Colonic mucosa (tissue), 4 donors: ENCODE measurements around the gene LRRTM4. TPM values are rescaled to one million over a fixed set of nuclear protein-coding genes. Genes with fewer than 3 reads are reported as not detected.
A peak's percentile ranks its signal among the peaks of the same experiment; 100 is the strongest.

ENCODE experiments used
- DNase-seq: peaks from one replicate; pipeline ENCODE4 v3.0.0-alpha.2; 2020
- H3K27ac ChIP-seq: fragments of 200-600 bp; one replicate; pipeline ENCODE4 v1.8.0; 2021
- H3K27me3 ChIP-seq: fragments of 200-600 bp; one replicate; pipeline ENCODE4 v1.8.0; 2021
- H3K36me3 ChIP-seq: fragments of 200-600 bp; one replicate; pipeline ENCODE4 v1.8.0; 2021
- H3K4me1 ChIP-seq: fragments of 200-600 bp; one replicate; pipeline ENCODE4 v1.8.0; 2021; ENCODE audit warnings: mild to moderate bottlenecking
- H3K4me3 ChIP-seq: fragments of 200-600 bp; one replicate; pipeline ENCODE4 v1.8.0; 2021
- H3K9ac ChIP-seq, 2 donors: one replicate each; pipeline ENCODE4 v1.7.0; 2013; ENCODE audit warnings: control low read depth in 2 of 2, low read depth in 2 of 2, low read length in 2 of 2
- H3K9me3 ChIP-seq: fragments of 200-600 bp; one replicate; pipeline ENCODE4 v1.8.0; 2021
- intact Hi-C: fragments of 100-400 bp; cut with DNase I; formaldehyde crosslinking; loops from one replicate; pipeline ENCODE4 v1.14.1; 2022
- total RNA-seq, 2 donors: library from RNA; stranded (reverse); fragmentation: NEBNext Ultra II Directional in 1 of 2; extraction: Animal tissue kit (Norgen Biotek cat#: 25700) in 1 of 2; gene quantifications; one replicate each; pipeline ENCODE4 v1.2.1, GENCODE V29; 2021
- TF ChIP-seq, protein P1 (sequence below): fragments of 200-600 bp; IDR thresholded peaks from one replicate; pipeline ENCODE4 v1.8.0; 2022; ENCODE audit warnings: antibody characterized with exemption, mild to moderate bottlenecking
- donor health status: healthy.
- donor health status: DM: no; HTN: no; CAD: no.
- donor health status: DM: no; HTN: no; CAD: no.

LRRTM4 gene
- total RNA-seq, 2 donors from 2014 or later, result 0.32 TPM; not detected in 1

- Histone ChIP-seq H3K9ac (no peak overlapping the region), H3K9me3 (no peaks in the 10 kb centered on the region), H3K4me3 (no peak overlapping the region), H3K27ac (no peak overlapping the region), H3K4me1 (no peaks in the 10 kb centered on the region), H3K36me3 (no peaks in the 10 kb centered on the region), H3K27me3 (no peaks in the 10 kb centered on the region)
- TF ChIP-seq, protein P1, sequence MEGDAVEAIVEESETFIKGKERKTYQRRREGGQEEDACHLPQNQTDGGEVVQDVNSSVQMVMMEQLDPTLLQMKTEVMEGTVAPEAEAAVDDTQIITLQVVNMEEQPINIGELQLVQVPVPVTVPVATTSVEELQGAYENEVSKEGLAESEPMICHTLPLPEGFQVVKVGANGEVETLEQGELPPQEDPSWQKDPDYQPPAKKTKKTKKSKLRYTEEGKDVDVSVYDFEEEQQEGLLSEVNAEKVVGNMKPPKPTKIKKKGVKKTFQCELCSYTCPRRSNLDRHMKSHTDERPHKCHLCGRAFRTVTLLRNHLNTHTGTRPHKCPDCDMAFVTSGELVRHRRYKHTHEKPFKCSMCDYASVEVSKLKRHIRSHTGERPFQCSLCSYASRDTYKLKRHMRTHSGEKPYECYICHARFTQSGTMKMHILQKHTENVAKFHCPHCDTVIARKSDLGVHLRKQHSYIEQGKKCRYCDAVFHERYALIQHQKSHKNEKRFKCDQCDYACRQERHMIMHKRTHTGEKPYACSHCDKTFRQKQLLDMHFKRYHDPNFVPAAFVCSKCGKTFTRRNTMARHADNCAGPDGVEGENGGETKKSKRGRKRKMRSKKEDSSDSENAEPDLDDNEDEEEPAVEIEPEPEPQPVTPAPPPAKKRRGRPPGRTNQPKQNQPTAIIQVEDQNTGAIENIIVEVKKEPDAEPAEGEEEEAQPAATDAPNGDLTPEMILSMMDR, result no peak
- intact Hi-C loops, result no loop called here
- no peak for DNase-seq
These were observed 548.6 kb downstream of the LRRTM4 start for GRCh38 chr2:76973610-76974009.

DNA sequence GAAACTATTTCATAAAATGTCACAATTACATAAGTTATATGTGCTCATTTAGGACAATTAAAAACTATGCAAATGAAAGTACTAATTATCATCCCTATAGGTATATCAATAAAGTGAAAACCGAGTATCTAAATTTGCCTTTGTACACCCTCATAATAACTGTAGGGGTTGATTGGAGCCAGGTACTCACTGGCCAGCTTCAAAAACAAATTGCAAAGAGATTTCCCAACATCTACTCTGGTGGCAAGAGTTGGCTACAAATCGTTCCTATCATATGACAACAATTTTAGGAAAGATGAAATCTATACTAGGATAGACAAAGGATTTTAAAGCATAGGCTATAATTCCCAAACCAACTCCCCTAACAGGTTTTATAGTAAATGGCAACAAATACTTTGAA lies 556.4 kb downstream of the LRRTM4 start:
- TF ChIP-seq, protein P1, result no peak

GRCh38 chr2:76958749-76959148 lies 563.4 kb downstream of the LRRTM4 start:
- H3K36me3 ChIP-seq, result no peaks in the 10 kb centered on the region
- DNase-seq, result no peak
- H3K27ac ChIP-seq, result no peak overlapping the region
- TF ChIP-seq, protein P1, result no peak
- no peaks in the 10 kb centered on the region for H3K4me1 ChIP-seq
- H3K27me3 ChIP-seq, result no peaks in the 10 kb centered on the region
- intact Hi-C loops, result no loop called here
- H3K9me3 ChIP-seq, result no peaks in the 10 kb centered on the region
- H3K9ac ChIP-seq, result no peak overlapping the region
- no peak overlapping the region for H3K4me3 ChIP-seq

More for the DNA sequence above, 556.4 kb downstream of the LRRTM4 start:
- intact Hi-C loops, result no loop called here
- no peak overlapping the region for H3K9ac ChIP-seq
- H3K27ac ChIP-seq, result no peak overlapping the region
- H3K36me3 ChIP-seq, result no peaks in the 10 kb centered on the region
- H3K4me1 ChIP-seq, result no peaks in the 10 kb centered on the region
- no peak overlapping the region for H3K4me3 ChIP-seq
- no peaks in the 10 kb centered on the region for H3K27me3 ChIP-seq
- H3K9me3 ChIP-seq, result no peaks in the 10 kb centered on the region
- no peak for DNase-seq

DNA sequence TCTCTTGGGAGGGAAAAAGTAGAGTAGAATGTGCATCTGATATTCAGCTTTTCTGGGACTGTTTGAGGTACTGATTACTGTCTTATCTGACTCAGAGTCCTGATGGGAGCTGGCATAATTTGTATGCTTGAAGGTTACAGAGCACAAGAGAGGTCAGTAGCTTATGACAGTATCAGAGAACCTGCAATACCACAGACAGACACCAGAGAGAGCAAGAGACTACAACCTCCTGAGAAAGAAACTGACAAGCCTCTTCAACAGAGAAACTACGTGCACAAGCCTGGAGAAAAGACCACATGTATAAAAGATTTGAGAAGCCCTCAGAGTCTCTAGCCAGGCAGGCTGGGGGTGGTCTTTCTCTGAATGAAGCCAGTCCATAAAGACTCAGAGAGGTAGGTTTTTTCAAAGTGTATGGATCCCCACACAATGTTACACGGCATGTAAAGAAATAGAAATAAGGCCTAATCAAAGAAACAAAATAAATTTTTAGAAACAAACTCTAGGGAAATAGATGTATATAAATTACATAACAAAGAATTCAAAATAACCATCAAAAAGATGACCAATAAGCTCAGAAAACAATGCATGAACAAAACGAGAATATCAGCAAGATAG lies 568.3 kb downstream of the LRRTM4 start:
- H3K9ac ChIP-seq, result no peak overlapping the region
- TF ChIP-seq, protein P1, result peak; percentile 58
- peak; percentile 40 for DNase-seq
- H3K36me3 ChIP-seq, result no peaks in the 10 kb centered on the region
- H3K4me3 ChIP-seq, result no peak overlapping the region
- no peak overlapping the region for H3K27ac ChIP-seq
- no peaks in the 10 kb centered on the region for H3K27me3 ChIP-seq
- no peaks in the 10 kb centered on the region for H3K4me1 ChIP-seq
- H3K9me3 ChIP-seq, result no peaks in the 10 kb centered on the region
- intact Hi-C loops, result no loop called here

- no peaks in the 10 kb centered on the region for H3K36me3 ChIP-seq
- no peaks in the 10 kb centered on the region for H3K4me1 ChIP-seq
- intact Hi-C loops, result no loop called here
- no peak overlapping the region for H3K9ac ChIP-seq
- no peak overlapping the region for H3K4me3 ChIP-seq
- DNase-seq, result no peak
- TF ChIP-seq, protein P1, result no peak
- H3K27me3 ChIP-seq, result no peaks in the 10 kb centered on the region
- no peaks in the 10 kb centered on the region for H3K9me3 ChIP-seq
- H3K27ac ChIP-seq, result no peak overlapping the region
These were observed 575.5 kb downstream of the LRRTM4 start for GRCh38 chr2:76946631-76947145.
